IMR-90 (cell line): Measurements from ENCODE around the gene SERP2.

Source experiments
- BHLHE40 ChIP-seq: fragments of 150-350 bp; IDR thresholded peaks from 2 replicates; pipeline ENCODE4 v1.6.1; 2016; ENCODE audit warnings: mild to moderate bottlenecking, low read depth, low read length
- CEBPB ChIP-seq: IDR thresholded peaks from 2 replicates; pipeline ENCODE4 v1.6.1; 2012; ENCODE audit warnings: low read depth, low read length, improper control_type of control experiment
- CTCF ChIP-seq: conservative IDR thresholded peaks from 2 replicates; pipeline ENCODE4 v1.5.1; 2012; ENCODE audit warnings: mild to moderate bottlenecking, low read depth, low read length, improper control_type of control experiment
- FOS ChIP-seq: fragments of 150-350 bp; IDR thresholded peaks from 2 replicates; pipeline ENCODE4 v1.6.1; 2016; ENCODE audit warnings: low read depth, low read length
- MAFK ChIP-seq: IDR thresholded peaks from 2 replicates; pipeline ENCODE4 v1.6.1; 2012; ENCODE audit warnings: low read depth, low read length, improper control_type of control experiment
- MAZ ChIP-seq: IDR thresholded peaks from 2 replicates; pipeline ENCODE4 v1.6.1; 2012; ENCODE audit warnings: low read depth, mild to moderate bottlenecking, low read length, improper control_type of control experiment, moderate library complexity, borderline replicate concordance
- MXI1 ChIP-seq: IDR thresholded peaks from 2 replicates; pipeline ENCODE4 v1.6.1; 2012; ENCODE audit warnings: low read depth, mild to moderate bottlenecking, low read length, moderate library complexity, borderline replicate concordance
- POLR2A ChIP-seq: IDR thresholded peaks from 2 replicates; pipeline ENCODE4 v1.6.1; 2012; ENCODE audit warnings: mild to moderate bottlenecking, low read depth, low read length
- RAD21 ChIP-seq: IDR thresholded peaks from 2 replicates; pipeline ENCODE4 v1.6.1; 2012; ENCODE audit warnings: low read length, improper control_type of control experiment
- RCOR1 ChIP-seq: IDR thresholded peaks from 2 replicates; pipeline ENCODE4 v1.6.1; 2012; ENCODE audit warnings: mild to moderate bottlenecking, low read length, improper control_type of control experiment; ENCODE audit not compliant: insufficient replicate concordance
- RFX5 ChIP-seq: IDR thresholded peaks from 2 replicates; pipeline ENCODE4 v1.8.0; 2012; ENCODE audit warnings: low read depth, mild to moderate bottlenecking, low read length, moderate library complexity
- SMC3 ChIP-seq: fragments of 150-350 bp; IDR thresholded peaks from 2 replicates; pipeline ENCODE4 v1.6.1; 2016; ENCODE audit warnings: low read depth, mild to moderate bottlenecking, antibody characterized with exemption, low read length, moderate library complexity
- TF ChIP-seq, protein P1 (sequence below): fragments of 150-350 bp; IDR thresholded peaks from 2 replicates; pipeline ENCODE4 v1.6.1; 2017; ENCODE audit warnings: mild to moderate bottlenecking, antibody characterized with exemption, low read length, low read depth
- TF ChIP-seq, protein P2 (sequence below): fragments of 150-350 bp; IDR thresholded peaks from 2 replicates; pipeline ENCODE4 v1.6.1; 2016; ENCODE audit warnings: low read depth, mild to moderate bottlenecking, low read length, moderate library complexity, borderline replicate concordance

- TF ChIP-seq CTCF (no peak), CEBPB (no peak), POLR2A (no peak), RAD21 (no peak), MAFK (no peak), FOS (no peak), BHLHE40 (no peak), RCOR1 (no peak), MAZ (no peak), RFX5 (no peak), SMC3 (no peak), MXI1 (no peak)
- TF ChIP-seq, protein P1, sequence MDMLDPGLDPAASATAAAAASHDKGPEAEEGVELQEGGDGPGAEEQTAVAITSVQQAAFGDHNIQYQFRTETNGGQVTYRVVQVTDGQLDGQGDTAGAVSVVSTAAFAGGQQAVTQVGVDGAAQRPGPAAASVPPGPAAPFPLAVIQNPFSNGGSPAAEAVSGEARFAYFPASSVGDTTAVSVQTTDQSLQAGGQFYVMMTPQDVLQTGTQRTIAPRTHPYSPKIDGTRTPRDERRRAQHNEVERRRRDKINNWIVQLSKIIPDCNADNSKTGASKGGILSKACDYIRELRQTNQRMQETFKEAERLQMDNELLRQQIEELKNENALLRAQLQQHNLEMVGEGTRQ = no peak
- TF ChIP-seq, protein P2, sequence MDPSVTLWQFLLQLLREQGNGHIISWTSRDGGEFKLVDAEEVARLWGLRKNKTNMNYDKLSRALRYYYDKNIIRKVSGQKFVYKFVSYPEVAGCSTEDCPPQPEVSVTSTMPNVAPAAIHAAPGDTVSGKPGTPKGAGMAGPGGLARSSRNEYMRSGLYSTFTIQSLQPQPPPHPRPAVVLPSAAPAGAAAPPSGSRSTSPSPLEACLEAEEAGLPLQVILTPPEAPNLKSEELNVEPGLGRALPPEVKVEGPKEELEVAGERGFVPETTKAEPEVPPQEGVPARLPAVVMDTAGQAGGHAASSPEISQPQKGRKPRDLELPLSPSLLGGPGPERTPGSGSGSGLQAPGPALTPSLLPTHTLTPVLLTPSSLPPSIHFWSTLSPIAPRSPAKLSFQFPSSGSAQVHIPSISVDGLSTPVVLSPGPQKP = no peak
These were observed 11.2 kb downstream of the SERP2 start for GRCh38 chr13:44384778-44385177.
